HUDEP-2 (cell line): Measurements from ENCODE around the gene IFI27L1.

Experiments used
- DNase-seq, 76 experiments: peaks; one replicate each; lab custom pipeline; 2025; ENCODE audit not compliant: unreplicated experiment in 76 of 76; lab: John Stamatoyannopoulos, UW

Gene IFI27L1

DNA sequence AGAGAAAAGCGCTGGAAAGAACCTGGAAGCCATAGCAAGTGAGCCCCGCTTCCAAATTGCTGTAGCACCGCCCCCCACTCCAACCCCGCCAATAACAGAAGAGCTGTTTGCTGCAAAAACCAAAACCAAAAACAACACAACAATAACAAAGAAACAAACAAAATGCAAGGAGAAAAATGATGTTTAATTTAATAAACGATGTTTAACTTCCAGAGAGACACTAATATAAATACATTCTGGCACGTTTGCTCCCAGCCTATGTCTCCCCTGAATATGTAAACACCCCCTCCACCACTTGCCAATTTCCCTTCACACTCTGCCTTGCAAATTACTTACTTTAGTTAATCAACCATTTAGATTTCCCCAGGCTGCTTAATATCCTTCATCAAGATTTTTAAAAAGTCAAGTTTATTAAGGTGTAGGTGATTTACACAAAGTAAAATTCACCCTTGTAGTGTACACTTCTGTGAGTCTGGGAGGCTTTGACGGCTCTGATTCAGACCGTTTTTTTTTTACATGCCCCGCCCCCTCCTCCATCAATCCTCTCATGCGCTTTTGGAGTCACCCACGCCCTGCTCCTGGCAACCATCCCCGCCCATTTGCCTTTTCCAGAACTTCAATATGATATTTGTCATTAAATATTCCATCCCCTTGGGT lies 48.8 kb downstream of the IFI27L1 start:
- DNase-seq: peak in 45 of 76 experiments; percentile 2 to 49 (median 21)

DNA sequence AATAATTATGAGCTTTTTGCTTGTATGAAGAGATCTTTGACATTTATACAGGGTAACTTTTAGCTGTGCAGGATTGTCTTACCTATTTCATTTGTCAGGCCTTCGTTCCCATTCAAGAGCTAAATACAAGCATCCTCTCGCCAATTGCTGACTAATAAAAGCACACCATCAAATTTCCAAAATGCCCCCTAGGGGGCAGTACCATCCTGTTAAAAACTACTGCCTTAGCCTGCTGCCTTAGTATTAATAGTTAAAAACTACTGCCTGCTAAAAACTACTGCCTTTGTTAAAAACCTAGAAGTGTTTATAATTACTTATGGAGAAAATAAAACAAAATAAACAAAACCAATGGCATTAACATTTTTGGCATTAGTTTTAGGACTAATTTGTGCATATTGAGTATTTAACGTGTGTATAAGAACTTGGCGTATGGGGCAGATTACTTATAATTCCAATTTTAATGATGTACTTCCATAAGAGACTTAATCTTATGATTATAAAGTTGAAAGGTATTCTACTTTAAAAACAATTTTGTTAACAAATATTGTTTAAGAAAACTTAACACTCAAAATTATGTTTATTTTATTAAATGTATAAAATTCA lies 51.3 kb downstream of the IFI27L1 start:
- DNase-seq: peak in 48 of 76 experiments; percentile 7 to 69 (median 34)

DNA sequence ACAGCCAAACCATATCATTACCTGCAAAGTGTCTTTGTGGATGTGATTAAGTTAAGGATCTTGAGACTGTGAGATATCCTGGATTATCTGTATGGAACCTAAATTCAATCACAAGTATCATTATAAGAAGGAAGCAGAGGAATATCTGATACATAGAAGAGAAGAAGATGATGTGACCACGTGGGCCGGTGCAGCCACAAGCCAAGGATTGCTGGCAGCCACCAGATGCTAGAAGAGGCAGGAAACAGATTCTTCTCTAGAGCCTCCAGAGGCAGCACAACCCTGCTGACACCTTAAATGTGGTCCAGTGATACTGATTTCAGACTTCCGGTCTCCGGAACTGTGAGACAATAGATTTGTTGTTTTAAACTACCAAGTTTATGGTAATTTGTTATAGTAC lies 54.4 kb downstream of the IFI27L1 start:
- DNase-seq: no peak

DNA sequence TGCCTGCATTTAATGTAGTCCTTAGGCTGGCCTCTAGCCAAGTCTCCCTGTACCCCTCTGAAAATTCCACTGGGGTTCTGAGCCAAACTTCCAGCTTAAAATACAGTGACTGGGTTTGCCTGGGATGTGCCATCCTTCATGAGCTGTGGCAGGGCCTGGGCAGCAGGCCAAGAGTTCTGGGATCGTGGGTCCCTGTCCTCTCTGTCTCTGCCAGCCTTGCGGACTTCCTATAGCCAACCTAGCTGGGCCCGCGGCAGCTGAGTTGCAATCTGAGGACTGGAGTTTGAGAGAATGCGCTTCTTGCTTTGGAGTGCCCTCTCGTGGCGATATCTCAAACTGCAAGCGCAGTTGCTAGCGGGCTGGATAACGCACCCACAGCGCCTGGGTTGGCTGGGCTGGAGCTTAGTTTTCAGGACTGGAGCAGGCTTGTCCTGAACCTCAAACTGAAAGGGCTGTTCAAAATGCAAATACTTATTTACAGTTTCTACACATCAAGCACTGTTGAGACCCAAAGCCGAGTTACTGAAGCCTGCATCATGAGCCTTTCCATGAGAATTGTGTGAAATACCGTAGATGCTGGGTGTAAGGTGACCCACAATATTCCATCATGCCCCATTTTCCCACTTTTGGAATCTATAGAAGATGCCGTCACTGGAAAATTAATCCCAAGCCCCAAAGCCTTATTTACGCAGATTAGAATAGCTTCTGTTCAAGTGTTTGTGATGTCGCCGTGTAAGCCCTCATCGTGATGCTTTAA lies 55.6 kb downstream of the IFI27L1 start:
- DNase-seq: peak in 71 of 76 experiments; percentile 8 to 88 (median 67)

DNA sequence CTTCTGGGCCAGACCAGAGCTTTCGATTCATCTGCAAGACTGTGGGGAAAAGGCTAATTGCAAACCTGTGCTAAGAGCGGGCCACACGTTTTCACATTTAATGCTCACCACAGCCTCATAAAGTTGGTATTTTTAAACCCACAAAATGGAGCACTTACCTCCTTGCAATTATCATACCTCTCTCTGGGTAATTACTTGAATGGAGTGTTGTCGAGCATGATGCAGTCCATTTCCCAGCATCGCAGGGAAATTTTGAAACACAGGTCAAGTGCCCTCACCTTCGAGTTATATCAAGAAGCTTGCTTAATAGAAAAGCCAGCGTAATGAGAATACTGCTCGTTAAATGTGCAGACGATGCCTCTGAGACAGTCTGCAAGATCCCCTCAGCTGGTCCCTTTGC lies 57.1 kb downstream of the IFI27L1 start:
- no peak for DNase-seq

DNA sequence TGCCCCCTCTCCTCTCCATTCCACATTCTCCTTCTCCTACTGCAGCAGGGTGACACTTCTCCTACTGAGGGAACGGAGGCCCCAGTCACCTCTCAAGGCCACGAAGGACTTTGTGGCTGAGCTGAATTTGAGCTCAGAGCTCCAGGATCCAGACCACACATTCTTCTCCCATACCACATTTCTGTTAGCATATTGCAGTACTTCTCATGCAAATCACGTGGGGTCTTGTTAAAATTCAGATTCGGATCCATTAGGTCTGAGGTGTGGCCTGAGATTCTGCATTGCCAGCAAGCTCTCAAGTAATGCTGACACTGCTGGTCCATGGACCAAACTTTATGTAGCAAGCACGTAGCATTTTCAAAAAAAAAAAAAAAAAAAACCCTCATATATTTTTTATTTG lies 57.9 kb downstream of the IFI27L1 start:
- no peak for DNase-seq

DNA sequence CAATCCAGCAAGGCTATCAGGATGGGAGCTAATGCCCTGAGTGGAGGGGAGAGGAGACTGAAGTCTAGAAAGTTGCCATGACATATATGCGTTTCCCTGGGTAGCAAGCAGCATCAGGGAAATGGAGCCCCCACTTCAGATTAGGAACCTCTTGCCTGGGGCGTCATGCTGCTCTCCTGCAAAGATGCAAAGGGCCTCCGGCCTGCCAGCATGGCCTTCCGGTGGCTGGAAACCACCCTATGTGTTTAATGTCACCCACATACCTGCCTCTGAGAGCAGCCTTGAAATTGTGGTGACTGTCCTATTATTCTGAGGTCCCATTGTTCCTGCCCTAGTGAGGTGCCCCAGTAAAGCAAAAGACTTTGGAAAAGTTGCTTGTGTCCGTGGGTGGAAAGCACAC lies 58.3 kb downstream of the IFI27L1 start:
- no peak for DNase-seq

DNA sequence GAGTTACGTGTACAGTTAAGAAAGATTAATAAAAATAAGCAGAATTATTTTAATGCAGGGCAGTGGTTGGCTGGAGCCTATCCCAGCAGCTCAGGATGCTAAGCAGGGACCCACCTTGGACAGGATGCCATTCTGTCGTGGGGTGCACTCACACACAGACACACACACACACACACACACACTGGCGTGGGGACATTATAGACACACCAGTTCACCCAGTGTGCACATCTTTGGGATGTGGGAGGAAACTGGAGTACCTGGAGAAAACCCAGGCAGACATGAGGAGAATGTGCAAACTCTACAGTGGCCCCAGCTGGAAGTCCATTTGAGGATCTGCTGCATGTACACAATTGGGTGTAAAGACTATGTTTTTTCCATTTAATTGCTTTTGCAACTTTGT lies 61.1 kb downstream of the IFI27L1 start:
- no peak for DNase-seq

DNA sequence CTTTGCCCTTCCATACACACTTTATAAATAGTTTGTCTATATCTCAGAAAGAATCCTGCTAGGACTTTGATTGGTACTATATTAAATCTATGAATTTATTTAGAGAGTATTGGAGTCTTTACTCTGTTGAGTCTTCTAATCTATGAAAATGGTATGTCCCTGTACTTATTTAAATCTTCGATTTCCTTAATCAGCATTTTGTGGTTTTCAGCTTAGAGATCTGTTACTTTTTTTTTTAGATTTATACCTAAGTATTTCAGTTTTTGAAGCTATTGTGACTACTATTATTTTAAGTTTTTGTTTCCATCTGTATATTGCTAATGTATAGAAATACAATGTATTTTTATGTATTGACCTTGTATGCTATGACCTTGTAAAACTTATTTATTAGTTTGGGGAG lies 61.7 kb downstream of the IFI27L1 start:
- no peak for DNase-seq

DNA sequence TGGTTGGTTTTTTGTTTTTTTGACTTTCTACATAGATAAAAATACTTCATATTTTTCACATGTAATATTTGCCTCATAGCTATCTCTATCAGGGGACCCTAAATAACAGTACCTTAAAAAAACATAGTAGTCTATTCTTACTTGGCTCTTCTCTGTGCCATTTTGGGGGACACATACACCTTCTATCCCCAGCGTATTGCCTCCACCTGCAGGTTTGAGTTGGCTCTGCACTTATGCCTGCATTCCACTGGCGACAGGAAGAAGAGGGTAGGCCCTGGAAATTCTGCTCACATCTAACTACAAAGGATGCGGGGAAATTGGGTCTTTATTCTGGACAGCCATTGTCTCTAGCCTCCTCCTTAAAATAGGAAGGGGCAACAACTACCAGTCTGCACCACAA lies 62.1 kb downstream of the IFI27L1 start:
- DNase-seq: peak in 9 of 76 experiments; percentile 1 to 17 (median 7)

DNA sequence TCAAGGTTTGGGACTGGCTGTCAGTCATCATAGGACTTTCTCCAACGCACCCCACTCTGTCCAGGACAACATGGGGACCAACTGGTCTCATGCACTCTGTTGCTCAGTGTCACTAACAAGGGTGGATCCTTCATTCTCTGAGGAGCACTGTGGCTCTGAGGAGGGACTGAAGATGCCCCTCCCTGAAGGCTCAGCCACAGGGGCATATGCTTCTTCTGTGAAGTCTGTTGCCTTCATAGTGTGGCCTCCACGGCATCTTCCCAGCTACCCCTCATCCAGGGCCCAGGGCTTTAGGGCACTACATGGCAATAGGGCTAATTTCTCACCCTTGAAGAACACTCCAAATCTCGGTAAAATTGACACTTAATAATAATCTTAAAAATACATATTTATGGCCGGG lies 62.6 kb downstream of the IFI27L1 start:
- DNase-seq: no peak

DNA sequence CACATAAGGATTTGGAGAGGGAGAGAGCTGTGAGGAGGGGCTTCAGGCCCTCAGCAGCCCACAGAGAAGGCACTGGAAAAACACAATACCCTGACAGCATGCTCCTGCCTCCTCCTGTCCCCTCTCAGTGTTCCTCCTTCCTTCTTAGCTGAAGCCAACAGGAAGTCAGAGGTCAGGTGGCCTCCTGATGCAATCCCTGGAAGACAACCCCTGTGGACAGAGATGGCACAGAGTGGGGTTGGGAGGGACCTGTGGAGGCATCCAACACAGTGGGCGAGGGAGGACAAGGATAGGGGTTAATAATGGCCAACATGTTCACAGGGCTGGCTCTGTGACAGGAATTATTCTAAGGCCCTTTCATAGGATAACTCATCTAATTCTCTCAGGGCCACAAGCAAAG lies 63.7 kb downstream of the IFI27L1 start:
- DNase-seq: no peak

DNA sequence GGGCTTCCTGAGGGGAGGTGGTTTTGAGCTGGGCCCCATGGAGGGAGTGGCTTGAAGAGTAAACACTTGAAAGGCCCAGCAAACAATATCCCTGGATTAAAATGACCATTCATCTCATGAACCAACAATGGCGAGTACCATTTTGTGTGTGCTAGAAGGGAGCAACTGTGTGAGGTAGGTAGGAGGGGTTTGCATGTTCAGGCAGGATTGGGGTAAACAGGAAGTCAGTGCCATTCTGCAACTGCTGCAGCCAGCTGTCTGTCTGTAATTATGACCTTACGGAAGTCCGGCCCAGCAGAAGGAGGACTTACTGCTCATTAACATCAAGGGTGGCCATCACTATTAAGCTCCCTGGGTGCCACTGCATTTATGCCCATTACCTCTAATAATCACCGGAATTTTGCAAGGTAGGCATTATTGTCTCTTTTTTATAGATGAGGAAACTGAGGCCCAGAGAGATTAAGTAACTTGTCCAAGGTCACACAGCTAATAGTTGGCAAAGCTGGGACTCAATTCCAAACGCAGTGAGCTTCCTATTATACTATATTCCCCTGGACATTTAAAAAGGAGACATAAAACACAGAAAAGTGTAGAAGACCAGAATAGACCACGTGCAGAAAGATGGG lies 64.9 kb downstream of the IFI27L1 start:
- DNase-seq: no peak
